ENCODE measurements around the gene ZNF605. TPM values are rescaled to one million over a fixed set of nuclear protein-coding genes. Genes with fewer than 3 reads are reported as not detected.

The ZNF605 gene
- total and polyA plus RNA-seq, 2 of the 4 experiments (the other 2 are of a cell fraction) = 3.6 to 9.9 TPM

GRCh38 chr12:132874175-132874574 lies 81.9 kb downstream of the ZNF605 start:
- H3K4me1 ChIP-seq (ENCODE audit: control insufficient read depth, insufficient read depth, low read length) = no peaks in the 10 kb centered on the region
- no peaks in the 10 kb centered on the region for H3K27me3 ChIP-seq (ENCODE audit: control insufficient read depth, insufficient read depth, low read length)
- no peak for TF ChIP-seq MXI1 (IDR thresholded peaks at IDR 0.05; ENCODE audit: borderline replicate concordance, low read depth, low read length)
- no peaks in the 10 kb centered on the region; the same call in 1 of the 2 replicates for H4K20me1 ChIP-seq (ENCODE audit: insufficient read depth, low read length)
- H4K5ac ChIP-seq (ENCODE audit: low read depth, low read length) = no peak overlapping the region
- no peak overlapping the region for H4K91ac ChIP-seq (ENCODE audit: insufficient read depth, low read depth, low read length)
- H2AK5ac ChIP-seq (ENCODE audit: low read depth, low read length) = no peak overlapping the region
- H2AFZ ChIP-seq (replicated peaks; ENCODE audit: low read length, poor library complexity) = no peak overlapping the region
- no peak overlapping the region for H2BK15ac ChIP-seq (ENCODE audit: low read depth, low read length)
- intact Hi-C loops (cut with micrococcal nuclease) (no loop called here), dilution Hi-C loops (cut with HindIII; ENCODE audit: low sequenced_read_pairs, unreplicated experiment) (no loop called here), in situ Hi-C loops (cut with MboI; ENCODE audit: low sequenced_read_pairs) (no loop called here)
- no peak overlapping the region for H3K9ac ChIP-seq (ENCODE audit: low read depth, low read length)
- H3K56ac ChIP-seq (ENCODE audit: extremely low read depth, insufficient read depth, low read length) = no peak overlapping the region
- DNase-seq = no peak
- H2BK5ac ChIP-seq (ENCODE audit: low read depth, low read length, poor library complexity, severe bottlenecking) = no peak overlapping the region
- H3K14ac ChIP-seq (replicated peaks; ENCODE audit: low read depth, low read length) = no peak overlapping the region
- H3K27ac ChIP-seq (ENCODE audit: insufficient read depth, low read length) = no peak overlapping the region
- H3K9me3 ChIP-seq (ENCODE audit: control insufficient read depth, insufficient read depth, low read length) = no peaks in the 10 kb centered on the region
- no peak overlapping the region for H2BK20ac ChIP-seq (ENCODE audit: low read depth, low read length)
- H3K79me1 ChIP-seq (ENCODE audit: low read depth in 1 of 2, low read length in 2 of 2) = peaks cover 12 to 27% of the 10 kb centered on the region in 2 experiments
- H3K4ac ChIP-seq (ENCODE audit: low read depth, low read length) = no peak overlapping the region
- ChIA-PET POLR2A (ENCODE audit: unreplicated experiment) (no interaction called here), CTCF (no interaction called here)
- peaks cover 64% of the 10 kb centered on the region for H3K36me3 ChIP-seq (ENCODE audit: control insufficient read depth, insufficient read depth, low read length)
- no peak overlapping the region for H3K4me2 ChIP-seq (ENCODE audit: low read depth, low read length)
- H3K23ac ChIP-seq (ENCODE audit: low read depth, low read length) = no peak overlapping the region
- H2BK120ac ChIP-seq (ENCODE audit: low read depth, low read length) = no peak overlapping the region
- BruUV-seq (replicated peaks) = no TSS peak
- H3K4me3 ChIP-seq (ENCODE audit: insufficient read depth, low read depth, low read length) = no peak overlapping the region
- 100% methylated on average over 5 of the region's 11 CpGs; no CpG with 5 or more reads in 1 of the 2 experiments for WGBS, 2 experiments (ENCODE audit: extremely low coverage in 2 of 2, insufficient read length in 1 of 2)
- no peak for ATAC-seq (ENCODE audit: low read depth)
- H3K9me1 ChIP-seq (ENCODE audit: insufficient read depth, low read length) = no peaks in the 10 kb centered on the region; the same call in 1 of the 2 replicates
- H4K8ac ChIP-seq (ENCODE audit: low read depth in 2 of 2, low read length in 2 of 2) = no peak overlapping the region
- no peak overlapping the region for H2AK9ac ChIP-seq (replicated peaks; ENCODE audit: low read depth, low read length, poor library complexity)
- no peak overlapping the region for H3K18ac ChIP-seq (ENCODE audit: low read depth, low read length)

All from IMR-90 (cell line).